Neuron (in vitro differentiated cells): Measurements from ENCODE around the gene AKAP6.

Source experiments
- H2AFZ ChIP-seq: one replicate; pipeline ENCODE4 v1.6.1; 2013; ENCODE audit warnings: low read depth, mild to moderate bottlenecking, inconsistent platforms, low read length, moderate library complexity
- H3K27me3 ChIP-seq: one replicate; pipeline ENCODE4 v1.6.1; 2013; ENCODE audit warnings: low read length; ENCODE audit not compliant: insufficient read depth
- H3K36me3 ChIP-seq: one replicate; pipeline ENCODE4 v1.6.1; 2013; ENCODE audit warnings: low read length; ENCODE audit not compliant: insufficient read depth
- H3K4me1 ChIP-seq: one replicate; pipeline ENCODE4 v1.6.1; 2013; ENCODE audit warnings: low read length; ENCODE audit not compliant: insufficient read depth
- H3K4me3 ChIP-seq: 2 replicates; pipeline ENCODE4 v1.5.1; 2013; ENCODE audit warnings: mild to moderate bottlenecking, low read length, moderate library complexity
- H3K9me3 ChIP-seq: one replicate; pipeline ENCODE4 v1.6.1; 2013; ENCODE audit warnings: low read length

Gene AKAP6

GRCh38 chr14:32639208-32639607, 310.1 kb downstream of the AKAP6 start:
- Histone ChIP-seq H3K36me3 (no peaks in the 10 kb centered on the region), H3K4me3 (no peak overlapping the region), H3K27me3 (no peaks in the 10 kb centered on the region), H3K4me1 (peaks cover 19% of the 10 kb centered on the region), H2AFZ (no peak overlapping the region), H3K9me3 (no peaks in the 10 kb centered on the region)

- Histone ChIP-seq H3K4me3 (no peak overlapping the region), H3K9me3 (no peaks in the 10 kb centered on the region), H3K36me3 (no peaks in the 10 kb centered on the region), H3K4me1 (no peaks in the 10 kb centered on the region), H2AFZ (no peak overlapping the region), H3K27me3 (no peaks in the 10 kb centered on the region)
Measured at GRCh38 chr14:32645551-32645950, 316.5 kb downstream of the AKAP6 start.

- H3K4me1 ChIP-seq: no peaks in the 10 kb centered on the region
- no peaks in the 10 kb centered on the region for H3K27me3 ChIP-seq
- H3K9me3 ChIP-seq: no peaks in the 10 kb centered on the region
- no peak overlapping the region for H3K4me3 ChIP-seq
- no peaks in the 10 kb centered on the region for H3K36me3 ChIP-seq
- H2AFZ ChIP-seq: no peak overlapping the region
Measured at GRCh38 chr14:32648434-32648833, 319.3 kb downstream of the AKAP6 start.

GRCh38 chr14:32650030-32650429, 320.9 kb downstream of the AKAP6 start:
- no peaks in the 10 kb centered on the region for H3K27me3 ChIP-seq
- H2AFZ ChIP-seq: no peak overlapping the region
- no peaks in the 10 kb centered on the region for H3K9me3 ChIP-seq
- no peak overlapping the region for H3K4me3 ChIP-seq
- no peaks in the 10 kb centered on the region for H3K36me3 ChIP-seq
- H3K4me1 ChIP-seq: no peaks in the 10 kb centered on the region

- no peaks in the 10 kb centered on the region for H3K9me3 ChIP-seq
- no peaks in the 10 kb centered on the region for H3K36me3 ChIP-seq
- H3K27me3 ChIP-seq: no peaks in the 10 kb centered on the region
Measured at GRCh38 chr14:32650665-32651064, 321.6 kb downstream of the AKAP6 start.

GRCh38 chr14:32654106-32654505, 325.0 kb downstream of the AKAP6 start:
- H2AFZ ChIP-seq: no peak overlapping the region

More at GRCh38 chr14:32650665-32651064, 321.6 kb downstream of the AKAP6 start:
- Histone ChIP-seq H3K4me3 (no peak overlapping the region), H2AFZ (no peak overlapping the region), H3K4me1 (no peaks in the 10 kb centered on the region)

GRCh38 chr14:32656601-32657000, 327.5 kb downstream of the AKAP6 start:
- no peak overlapping the region for H3K4me3 ChIP-seq

More at GRCh38 chr14:32654106-32654505, 325.0 kb downstream of the AKAP6 start:
- Histone ChIP-seq H3K36me3 (no peaks in the 10 kb centered on the region), H3K9me3 (no peaks in the 10 kb centered on the region), H3K4me1 (peaks cover 6% of the 10 kb centered on the region), H3K4me3 (no peak overlapping the region), H3K27me3 (no peaks in the 10 kb centered on the region)

GRCh38 chr14:32657081-32657480, 328.0 kb downstream of the AKAP6 start:
- no peak overlapping the region for H2AFZ ChIP-seq

More at GRCh38 chr14:32656601-32657000, 327.5 kb downstream of the AKAP6 start:
- Histone ChIP-seq H3K4me1 (peaks cover 6% of the 10 kb centered on the region), H3K27me3 (no peaks in the 10 kb centered on the region), H3K36me3 (no peaks in the 10 kb centered on the region), H3K9me3 (no peaks in the 10 kb centered on the region), H2AFZ (no peak overlapping the region)

GRCh38 chr14:32661216-32661615, 332.1 kb downstream of the AKAP6 start:
- H2AFZ ChIP-seq: no peak overlapping the region
- H3K27me3 ChIP-seq: no peaks in the 10 kb centered on the region
- H3K9me3 ChIP-seq: no peaks in the 10 kb centered on the region
- H3K36me3 ChIP-seq: no peaks in the 10 kb centered on the region
- H3K4me3 ChIP-seq: no peak overlapping the region
- H3K4me1 ChIP-seq: peaks cover 12% of the 10 kb centered on the region

More at GRCh38 chr14:32657081-32657480, 328.0 kb downstream of the AKAP6 start:
- Histone ChIP-seq H3K36me3 (no peaks in the 10 kb centered on the region), H3K4me1 (peaks cover 6% of the 10 kb centered on the region), H3K4me3 (no peak overlapping the region), H3K9me3 (no peaks in the 10 kb centered on the region), H3K27me3 (no peaks in the 10 kb centered on the region)

GRCh38 chr14:32662211-32662610, 333.1 kb downstream of the AKAP6 start:
- Histone ChIP-seq H2AFZ (no peak overlapping the region), H3K4me3 (no peak overlapping the region), H3K27me3 (no peaks in the 10 kb centered on the region), H3K36me3 (no peaks in the 10 kb centered on the region), H3K9me3 (no peaks in the 10 kb centered on the region), H3K4me1 (peaks cover 8% of the 10 kb centered on the region)

GRCh38 chr14:32666308-32666707, 337.2 kb downstream of the AKAP6 start:
- Histone ChIP-seq H3K4me1 (peaks cover 6% of the 10 kb centered on the region), H3K4me3 (no peak overlapping the region), H3K27me3 (no peaks in the 10 kb centered on the region), H3K9me3 (no peaks in the 10 kb centered on the region), H3K36me3 (no peaks in the 10 kb centered on the region), H2AFZ (no peak overlapping the region)

- Histone ChIP-seq H3K27me3 (no peaks in the 10 kb centered on the region), H3K4me1 (peaks cover 5% of the 10 kb centered on the region), H3K4me3 (no peak overlapping the region), H3K9me3 (peaks cover 2% of the 10 kb centered on the region), H2AFZ (no peak overlapping the region), H3K36me3 (no peaks in the 10 kb centered on the region)
Measured at GRCh38 chr14:32667287-32667686, 338.2 kb downstream of the AKAP6 start.

- Histone ChIP-seq H2AFZ (no peak overlapping the region), H3K4me3 (no peak overlapping the region), H3K27me3 (no peaks in the 10 kb centered on the region), H3K36me3 (no peaks in the 10 kb centered on the region), H3K9me3 (peaks cover 4% of the 10 kb centered on the region), H3K4me1 (peaks cover 2% of the 10 kb centered on the region)
Measured at GRCh38 chr14:32667791-32668190, 338.7 kb downstream of the AKAP6 start.

- Histone ChIP-seq H2AFZ (no peak overlapping the region), H3K36me3 (no peaks in the 10 kb centered on the region), H3K9me3 (peaks cover 4% of the 10 kb centered on the region), H3K4me1 (peaks cover 2% of the 10 kb centered on the region), H3K4me3 (no peak overlapping the region), H3K27me3 (no peaks in the 10 kb centered on the region)
Measured at GRCh38 chr14:32669391-32669790, 340.3 kb downstream of the AKAP6 start.
